HG03095 (cell line): ENCODE results near the gene NWD2.
"Not testable (repeated sequence)": the region's sequence is repeated elsewhere in the genome, so short reads cannot be mapped to it uniquely, and the experiment has no call there.

Experiments
- ATAC-seq: cut with Tn5 transposase; IDR thresholded peaks from one replicate; pipeline ENCODE4 v1.9.1; 2021; ENCODE audit warnings: moderate library complexity; ENCODE audit not compliant: unreplicated experiment

Gene NWD2

GRCh38 chr4:37389967-37390580, 145.5 kb downstream of the NWD2 start:
- ATAC-seq: no peak

GRCh38 chr4:37392521-37393255, 148.1 kb downstream of the NWD2 start:
- no peak for ATAC-seq

GRCh38 chr4:37393321-37393720, 148.8 kb downstream of the NWD2 start:
- ATAC-seq: no peak

GRCh38 chr4:37393889-37394288, 149.3 kb downstream of the NWD2 start:
- peak; percentile 45 for ATAC-seq

GRCh38 chr4:37397505-37397904, 153.0 kb downstream of the NWD2 start:
- no peak for ATAC-seq

- ATAC-seq: peak; percentile 78
These were observed 155.8 kb downstream of the NWD2 start for GRCh38 chr4:37400241-37400881.

- ATAC-seq: not testable (repeated sequence)
These were observed 163.6 kb downstream of the NWD2 start for GRCh38 chr4:37407938-37408826.

GRCh38 chr4:37413612-37414011, 169.1 kb downstream of the NWD2 start:
- ATAC-seq: not testable (repeated sequence)

GRCh38 chr4:37415845-37416369, 171.4 kb downstream of the NWD2 start:
- ATAC-seq: no peak

GRCh38 chr4:37421614-37422013, 177.1 kb downstream of the NWD2 start:
- ATAC-seq: no peak

- no peak for ATAC-seq
These were observed 177.6 kb downstream of the NWD2 start for GRCh38 chr4:37422102-37422501.

GRCh38 chr4:37422638-37423037, 178.1 kb downstream of the NWD2 start:
- no peak for ATAC-seq

GRCh38 chr4:37423310-37423709, 178.8 kb downstream of the NWD2 start:
- no peak for ATAC-seq

GRCh38 chr4:37424753-37425152, 180.2 kb downstream of the NWD2 start:
- no peak for ATAC-seq

GRCh38 chr4:37425857-37426256, 181.3 kb downstream of the NWD2 start:
- ATAC-seq: no peak

GRCh38 chr4:37427193-37427592, 182.7 kb downstream of the NWD2 start:
- ATAC-seq: no peak

GRCh38 chr4:37429906-37430305, 185.4 kb downstream of the NWD2 start:
- ATAC-seq: no peak

GRCh38 chr4:37430718-37431416, 186.3 kb downstream of the NWD2 start:
- ATAC-seq: no peak

- no peak for ATAC-seq
These were observed 186.8 kb downstream of the NWD2 start for GRCh38 chr4:37431417-37431743.

GRCh38 chr4:37434469-37434868, 189.9 kb downstream of the NWD2 start:
- ATAC-seq: no peak
